Measurements from ENCODE around the gene LEF1. TPM values are rescaled to one million over a fixed set of nuclear protein-coding genes. Genes with fewer than 3 reads are reported as not detected.

LEF1 gene
- total RNA-seq, 1 donor, result under 0.01 TPM

- DNase-seq (ENCODE audit: low read depth), result no peak
- H3K4me3 ChIP-seq (ENCODE audit: low read depth, low read length), result no peak overlapping the region
- TF ChIP-seq CTCF (IDR thresholded peaks at IDR 0.05; ENCODE audit: insufficient read depth, low read depth, low read length), result no peak
These were observed 164.1 kb downstream of the LEF1 start for GRCh38 chr4:108004646-108005045.

- no peak for DNase-seq (ENCODE audit: low read depth)
- no peak for TF ChIP-seq CTCF (IDR thresholded peaks at IDR 0.05; ENCODE audit: insufficient read depth, low read depth, low read length)
- H3K4me3 ChIP-seq (ENCODE audit: low read depth, low read length), result no peak overlapping the region
These were observed 164.7 kb downstream of the LEF1 start for GRCh38 chr4:108003982-108004515.

DNA sequence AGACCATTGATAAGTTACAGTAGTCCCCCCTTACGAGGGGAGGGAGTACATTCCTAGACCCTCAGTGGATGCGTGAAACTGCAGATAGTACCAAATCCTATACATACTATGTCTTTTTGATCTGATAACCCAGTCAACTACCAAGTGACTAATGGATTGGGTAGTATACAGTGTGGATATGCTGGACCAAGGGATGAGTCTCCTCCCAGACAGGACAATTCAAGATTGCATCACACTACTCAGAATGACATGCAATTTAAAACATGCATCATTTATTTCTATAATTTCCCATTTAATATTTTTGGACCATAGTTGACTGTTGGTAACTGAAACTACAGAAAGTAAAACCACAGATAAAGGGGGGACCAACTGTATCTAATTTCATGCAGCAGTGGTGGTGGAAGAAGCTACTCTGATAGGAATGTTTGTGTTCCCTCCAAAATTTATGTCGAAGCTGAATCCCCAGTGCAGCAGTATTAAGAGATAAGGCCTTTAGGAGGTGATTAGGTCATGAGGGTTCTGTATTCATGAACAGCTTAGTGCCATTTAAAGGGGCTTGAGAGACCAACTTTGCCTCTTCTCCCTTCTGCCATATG lies 167.1 kb downstream of the LEF1 start:
- no peak overlapping the region for H3K4me3 ChIP-seq (ENCODE audit: low read depth, low read length)
- DNase-seq (ENCODE audit: low read depth), result no peak
- TF ChIP-seq CTCF (IDR thresholded peaks at IDR 0.05; ENCODE audit: insufficient read depth, low read depth, low read length), result no peak

DNA sequence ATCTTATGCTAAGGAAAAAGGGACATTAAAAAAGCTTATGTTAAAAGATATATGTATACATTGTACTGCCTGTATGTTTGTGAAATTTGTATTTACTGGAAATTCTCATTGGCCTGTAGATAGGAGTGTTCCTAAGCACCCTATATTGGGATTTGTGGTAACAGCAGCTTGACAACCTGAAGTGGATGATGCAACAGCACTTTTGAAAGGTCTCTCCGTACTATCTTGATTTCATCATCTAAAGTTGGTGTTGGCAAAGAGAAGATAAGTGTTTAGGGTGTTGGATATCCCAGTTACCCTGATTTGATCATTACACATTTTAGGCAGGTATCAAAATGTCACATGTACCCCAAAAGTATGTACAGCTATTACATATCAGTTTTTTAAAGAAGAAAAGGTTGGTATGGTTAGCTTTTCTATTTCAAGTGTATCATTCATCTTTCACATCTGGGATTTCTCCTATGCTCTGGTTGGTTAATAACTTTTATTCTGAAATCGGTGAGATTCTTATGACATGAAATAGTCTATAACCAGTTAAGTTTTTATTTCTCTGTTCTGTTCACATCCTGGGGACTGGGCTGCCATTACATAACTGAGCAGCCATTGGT lies 168.7 kb downstream of the LEF1 start:
- peak; percentile 58 for DNase-seq (ENCODE audit: low read depth)
- H3K4me3 ChIP-seq (ENCODE audit: low read depth, low read length), result no peak overlapping the region
- TF ChIP-seq CTCF (IDR thresholded peaks at IDR 0.05; ENCODE audit: insufficient read depth, low read depth, low read length), result no peak

GRCh38 chr4:107997794-107998193 lies 170.9 kb downstream of the LEF1 start:
- no peak for TF ChIP-seq CTCF (IDR thresholded peaks at IDR 0.05; ENCODE audit: insufficient read depth, low read depth, low read length)
- DNase-seq (ENCODE audit: low read depth), result peak; percentile 62
- H3K4me3 ChIP-seq (ENCODE audit: low read depth, low read length), result no peak overlapping the region

Other genes starting within 250 kb of the LEF1 start
- gene CYP2U1, start 237.4 kb downstream of the LEF1 start, total RNA-seq, result 10.3 and 19.0 TPM in 2 replicates
- 9.3 and 11.2 TPM in 2 replicates for gene HADH, start 179.0 kb downstream of the LEF1 start, total RNA-seq